GOT3 (cell line): ENCODE results near the gene GNAQ.

ENCODE experiments used
- DNase-seq: peaks from one replicate; lab custom pipeline; 2025; ENCODE audit warnings: mixed read lengths; lab: John Stamatoyannopoulos, UW

GNAQ gene

GRCh38 chr9:77974434-77974833 is 57.2 kb downstream of the GNAQ start:
- DNase-seq: no peak

GRCh38 chr9:77969083-77969482 is 62.5 kb downstream of the GNAQ start:
- DNase-seq: no peak

- DNase-seq: no peak
Measured at GRCh38 chr9:77968506-77968905, 63.1 kb downstream of the GNAQ start.

GRCh38 chr9:77966718-77967117 is 64.9 kb downstream of the GNAQ start:
- no peak for DNase-seq

- DNase-seq: no peak
Measured at GRCh38 chr9:77965445-77966123, 66.0 kb downstream of the GNAQ start.

- no peak for DNase-seq
Measured at GRCh38 chr9:77964258-77964657, 67.4 kb downstream of the GNAQ start.

GRCh38 chr9:77961541-77961940 is 70.1 kb downstream of the GNAQ start:
- no peak for DNase-seq

DNA sequence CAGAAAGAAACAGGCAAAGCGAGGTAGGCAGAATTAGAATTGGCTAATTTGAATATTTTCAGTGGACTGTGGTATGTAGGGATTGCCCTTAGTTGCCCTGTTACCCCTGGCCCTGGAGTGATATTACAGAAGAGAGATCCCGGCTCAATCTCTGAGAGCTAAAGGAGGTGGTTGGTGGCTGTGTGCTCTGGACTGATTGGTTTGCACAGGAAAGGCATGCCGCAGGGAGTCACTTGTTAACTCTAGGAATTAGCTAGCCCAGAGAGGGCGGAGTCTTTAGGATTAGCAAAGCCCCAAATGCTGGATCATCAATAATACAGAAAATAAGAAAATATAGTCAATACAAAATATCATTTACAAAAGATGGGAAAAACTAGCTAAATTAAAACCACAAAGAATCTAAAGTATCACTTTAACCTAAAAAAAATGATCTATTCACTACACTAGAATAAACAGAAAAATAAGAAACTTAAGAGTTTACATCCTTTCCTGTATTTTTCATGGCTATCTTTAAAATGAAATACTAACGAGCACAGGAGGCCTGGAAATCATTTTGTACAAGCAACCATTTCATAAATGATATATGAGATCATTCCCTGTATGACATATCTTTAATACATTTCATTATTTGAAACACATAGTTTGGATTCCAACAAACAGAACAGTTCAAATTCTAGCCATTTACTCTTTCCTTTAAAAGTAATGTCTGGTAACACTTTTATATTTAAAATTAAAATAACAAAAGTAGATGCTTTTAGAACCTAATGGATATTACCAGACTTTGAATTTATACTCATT is 71.1 kb downstream of the GNAQ start:
- no peak for DNase-seq

DNA sequence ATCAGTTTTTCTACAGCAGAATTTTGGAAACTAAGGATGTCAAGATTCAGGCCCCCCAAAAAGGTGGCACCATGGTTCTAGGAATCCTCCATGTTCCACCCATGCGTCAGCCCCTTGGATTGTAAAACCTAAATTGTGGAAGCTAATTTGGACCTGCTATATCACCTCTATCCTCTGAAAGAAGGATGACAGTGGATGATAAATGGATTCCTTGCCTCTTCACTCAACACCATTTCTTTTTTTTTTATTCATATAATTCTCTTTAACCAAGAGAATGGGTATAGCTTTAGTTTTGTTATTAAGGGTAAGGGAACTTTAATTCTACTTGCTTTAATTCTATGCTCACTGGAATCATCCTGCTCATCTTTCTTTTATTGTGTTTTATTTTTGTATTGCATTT is 71.8 kb downstream of the GNAQ start:
- no peak for DNase-seq

DNA sequence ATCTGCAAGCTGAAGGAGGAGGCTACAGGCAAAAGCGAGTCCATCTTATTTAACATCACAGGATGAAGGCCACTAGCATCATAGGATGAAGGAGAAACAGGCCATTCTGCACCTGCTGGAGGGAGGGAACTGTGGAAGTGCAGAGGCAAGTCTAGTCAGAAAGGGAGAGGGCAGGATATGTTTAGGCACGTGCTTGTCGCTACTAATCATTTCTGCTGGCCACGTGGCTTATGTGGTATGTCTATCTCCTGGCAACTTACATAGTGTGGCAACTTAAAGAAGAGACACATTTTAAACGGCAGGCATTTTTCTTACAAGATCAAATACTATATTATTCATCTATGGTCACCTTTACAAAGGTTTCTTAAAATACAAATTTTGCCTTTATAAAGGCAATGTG is 74.0 kb downstream of the GNAQ start:
- DNase-seq: no peak

DNA sequence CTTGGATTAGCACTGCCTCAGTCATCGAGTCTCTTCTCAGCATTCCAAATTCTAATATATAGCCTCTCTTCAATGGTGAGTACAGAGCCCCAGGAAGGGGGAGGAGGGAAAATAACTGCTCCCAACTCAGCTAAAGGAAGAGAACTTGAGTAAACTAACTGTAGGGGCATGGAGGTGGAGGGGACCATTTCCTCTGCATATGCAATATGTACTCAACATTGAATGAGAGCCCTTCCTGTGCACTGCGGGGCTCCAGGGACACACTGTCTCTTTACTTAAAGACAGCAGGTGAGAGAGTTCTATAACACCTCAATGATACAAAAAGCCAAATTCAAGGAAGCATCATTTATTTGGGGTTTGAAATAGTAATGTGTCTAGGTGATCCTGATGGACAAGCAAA is 75.1 kb downstream of the GNAQ start:
- no peak for DNase-seq

- no peak for DNase-seq
Measured at GRCh38 chr9:77954666-77955015, 77.0 kb downstream of the GNAQ start.

DNA sequence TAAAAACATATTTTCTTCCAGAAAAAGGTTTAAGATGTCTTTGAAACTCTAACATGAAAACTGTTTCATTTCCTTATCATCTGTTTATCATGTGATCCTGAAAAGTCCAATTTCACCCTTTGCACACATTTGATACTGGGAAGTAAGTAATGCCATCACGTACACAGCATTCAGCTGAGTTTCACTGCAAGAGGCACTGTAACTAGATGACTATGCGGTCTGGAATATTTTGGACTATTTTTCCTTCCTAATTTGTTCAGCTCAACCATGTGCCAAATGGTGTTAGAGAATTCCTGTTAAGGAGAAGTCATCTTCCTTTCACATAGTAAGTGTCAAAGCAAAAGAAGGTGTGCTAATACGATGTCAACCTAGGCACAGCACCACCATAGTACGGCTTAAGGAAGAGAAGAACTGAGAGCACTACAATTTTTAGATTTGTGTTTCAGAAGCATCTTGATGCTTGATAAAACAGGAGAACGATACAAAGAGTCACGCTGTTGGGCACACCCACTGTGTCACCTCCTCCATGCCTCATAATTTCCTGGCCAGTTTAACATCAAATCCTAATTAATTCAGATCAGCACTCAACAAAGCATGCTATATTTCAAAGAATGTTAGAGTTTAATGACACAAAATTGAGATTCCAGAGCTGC is 77.5 kb downstream of the GNAQ start:
- no peak for DNase-seq

GRCh38 chr9:77953590-77953989 is 78.0 kb downstream of the GNAQ start:
- no peak for DNase-seq

DNA sequence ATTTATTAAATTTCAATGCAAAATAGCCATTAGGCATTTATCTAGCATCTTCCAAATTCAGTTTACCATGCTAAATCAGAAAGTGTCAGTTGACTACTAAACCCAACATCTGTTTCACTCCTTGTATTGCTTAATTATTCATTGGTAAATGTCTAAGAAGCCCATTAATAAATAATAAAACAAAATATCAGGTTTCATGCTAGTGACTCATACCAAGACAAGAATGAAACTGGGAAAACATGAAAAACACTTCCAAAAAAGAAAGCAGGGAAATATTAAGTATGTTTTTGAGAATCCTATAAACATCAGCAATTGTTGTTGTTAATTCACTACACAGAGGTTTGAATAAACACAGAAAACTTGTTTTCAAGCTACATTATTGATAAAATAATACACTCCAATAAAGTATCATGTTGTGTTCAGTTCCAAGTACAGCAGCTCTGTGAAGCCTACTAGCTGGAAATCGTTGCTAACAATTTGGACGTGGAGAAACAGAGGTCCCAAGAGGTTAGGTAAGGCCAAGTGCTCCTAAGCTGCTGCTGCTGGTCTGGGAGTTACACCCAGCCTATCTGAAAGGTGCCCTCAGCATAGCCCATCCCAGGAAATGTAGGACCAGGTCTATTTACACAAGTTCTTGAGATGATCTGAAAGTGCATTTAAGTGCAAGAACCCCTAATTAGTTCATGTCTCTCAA is 78.8 kb downstream of the GNAQ start:
- no peak for DNase-seq

GRCh38 chr9:77951369-77951768 is 80.2 kb downstream of the GNAQ start:
- no peak for DNase-seq

GRCh38 chr9:77949751-77950436 is 81.7 kb downstream of the GNAQ start:
- DNase-seq: no peak

DNA sequence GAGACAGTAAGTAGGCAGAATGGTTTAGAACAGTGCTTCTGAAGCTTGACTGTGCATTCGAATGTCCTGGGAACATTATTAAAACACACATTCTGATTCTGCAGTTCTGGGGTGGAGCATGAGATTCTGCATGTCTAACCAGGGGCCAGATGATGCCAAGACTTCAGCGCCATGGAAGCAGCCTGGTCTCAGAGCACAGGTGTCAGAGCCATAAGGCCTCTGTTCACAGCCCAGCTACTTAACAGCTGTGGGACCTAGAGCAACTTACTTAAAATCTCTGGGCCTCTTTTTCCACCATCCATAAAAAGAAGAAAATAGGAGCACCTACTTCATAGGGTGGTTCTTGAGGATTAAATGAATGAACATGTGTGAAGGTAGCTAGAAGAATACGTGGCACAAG is 84.0 kb downstream of the GNAQ start:
- DNase-seq: no peak

DNA sequence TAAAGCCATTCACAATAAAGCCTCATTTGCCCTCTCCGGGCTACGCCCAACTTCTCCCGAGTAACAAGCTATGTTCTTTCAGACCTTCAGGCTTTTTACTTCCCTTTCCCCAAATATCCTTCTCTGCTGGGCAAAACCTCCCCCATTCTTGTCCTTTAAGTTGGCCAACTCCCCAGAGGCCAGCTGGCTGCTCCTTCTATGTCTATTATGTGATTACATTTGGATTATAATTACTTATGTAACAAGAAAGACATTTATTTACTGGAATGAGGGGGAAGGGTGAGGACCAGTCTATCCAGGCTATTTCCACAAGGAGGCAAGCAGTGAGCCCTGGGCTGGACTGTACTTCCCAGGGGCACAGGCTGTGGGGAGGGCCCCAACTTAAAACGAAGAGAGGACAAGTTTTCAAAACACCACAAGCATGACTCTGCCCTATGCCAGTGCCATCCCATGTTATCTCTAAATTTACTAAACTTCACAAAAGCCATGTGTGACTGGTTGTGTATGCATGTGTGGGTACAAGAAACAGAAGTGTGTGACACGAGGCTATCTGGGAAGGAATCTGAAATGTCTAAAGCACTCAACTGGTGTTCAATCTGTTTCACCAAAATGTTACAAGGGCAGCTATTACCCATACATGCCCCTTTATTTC is 84.5 kb downstream of the GNAQ start:
- DNase-seq: no peak

GRCh38 chr9:77946296-77946695 is 85.3 kb downstream of the GNAQ start:
- no peak for DNase-seq

GRCh38 chr9:77945798-77946197 is 85.8 kb downstream of the GNAQ start:
- no peak for DNase-seq
